Measurements from ENCODE around the gene ARMC5.
"Not testable (repeated sequence)": the region's sequence is repeated elsewhere in the genome, so short reads cannot be mapped to it uniquely, and the experiment has no call there.

Gene ARMC5

GRCh38 chr16:31435341-31436220, 23.7 kb upstream of the ARMC5 start:
- DNase-seq: peak; percentile 48

- DNase-seq: peak; percentile 60
Observed at GRCh38 chr16:31436221-31437045, 22.9 kb upstream of the ARMC5 start.

- DNase-seq: peak; percentile 12
Observed at GRCh38 chr16:31438414-31438813, 20.9 kb upstream of the ARMC5 start.

GRCh38 chr16:31439023-31439422, 20.3 kb upstream of the ARMC5 start:
- DNase-seq: not testable (repeated sequence)

GRCh38 chr16:31439519-31439918, 19.8 kb upstream of the ARMC5 start:
- peak; percentile 17 for DNase-seq

- peak; percentile 39 for DNase-seq
Observed at GRCh38 chr16:31440516-31441184, 18.7 kb upstream of the ARMC5 start.

- DNase-seq: peak; percentile 52
Observed at GRCh38 chr16:31441956-31442355, 17.3 kb upstream of the ARMC5 start.

GRCh38 chr16:31445931-31446330, 13.4 kb upstream of the ARMC5 start:
- peak; percentile 14 for DNase-seq

- peak; percentile 21 for DNase-seq
Observed at GRCh38 chr16:31451201-31451600, 8.1 kb upstream of the ARMC5 start.

- peak; percentile 60 for DNase-seq
Observed at GRCh38 chr16:31451681-31452351, 7.5 kb upstream of the ARMC5 start.

- DNase-seq: no peak
Observed at GRCh38 chr16:31452631-31453106, 6.6 kb upstream of the ARMC5 start.

- peak; percentile 56 for DNase-seq
Observed at GRCh38 chr16:31453255-31454204, 5.8 kb upstream of the ARMC5 start.

- peak; percentile 69 for DNase-seq
Observed at GRCh38 chr16:31455601-31456314, 3.5 kb upstream of the ARMC5 start.

- peak; percentile 63 for DNase-seq
Observed at GRCh38 chr16:31456988-31457360, 2.3 kb upstream of the ARMC5 start.

- DNase-seq: peak; percentile 84
Observed at GRCh38 chr16:31458073-31458843, 1.0 kb upstream of the ARMC5 start.

GRCh38 chr16:31459687-31460581, 633 bp downstream of the ARMC5 start:
- peak; percentile 100 for DNase-seq

GRCh38 chr16:31460582-31461002, 1.3 kb downstream of the ARMC5 start:
- peak; percentile 62 for DNase-seq

GRCh38 chr16:31461201-31461920, 2.1 kb downstream of the ARMC5 start:
- DNase-seq: peak; percentile 34
